HG03175 (cell line): Measurements from ENCODE around the gene EXOC8.
"Not testable (repeated sequence)": the region's sequence is repeated elsewhere in the genome, so short reads cannot be mapped to it uniquely, and the experiment has no call there.

Experiments used
- ATAC-seq: cut with Tn5 transposase; IDR thresholded peaks from one replicate; pipeline ENCODE4 v1.9.1; 2021; ENCODE audit warnings: mild to moderate bottlenecking, moderate library complexity; ENCODE audit not compliant: unreplicated experiment

The EXOC8 gene

GRCh38 chr1:231354330-231355020 lies 16.8 kb upstream of the EXOC8 start:
- ATAC-seq = no peak

- no peak for ATAC-seq
These were observed 15.4 kb upstream of the EXOC8 start for GRCh38 chr1:231353086-231353485.

- no peak for ATAC-seq
These were observed 14.2 kb upstream of the EXOC8 start for GRCh38 chr1:231351816-231352215.

DNA sequence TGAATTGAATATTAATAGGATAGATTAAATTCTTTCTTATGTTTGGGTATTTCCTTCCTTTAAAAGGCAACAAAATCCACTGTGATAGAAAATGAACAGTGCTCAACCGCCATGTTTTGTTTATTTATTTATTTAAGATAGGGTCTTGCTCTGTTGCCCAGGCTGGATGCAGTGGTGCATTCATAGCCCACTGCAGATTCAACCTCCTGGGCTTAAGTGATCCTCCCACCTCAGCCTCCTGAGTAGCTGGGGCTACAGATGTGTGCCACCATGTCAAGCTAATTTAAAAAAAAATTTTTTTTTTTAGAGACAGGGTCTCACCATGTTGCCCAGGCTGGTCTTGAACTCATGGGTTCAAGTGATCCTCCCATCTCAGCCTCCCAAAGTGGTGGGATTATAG lies 11.2 kb upstream of the EXOC8 start:
- ATAC-seq = not testable (repeated sequence)

GRCh38 chr1:231348442-231348841 lies 10.8 kb upstream of the EXOC8 start:
- no peak for ATAC-seq

DNA sequence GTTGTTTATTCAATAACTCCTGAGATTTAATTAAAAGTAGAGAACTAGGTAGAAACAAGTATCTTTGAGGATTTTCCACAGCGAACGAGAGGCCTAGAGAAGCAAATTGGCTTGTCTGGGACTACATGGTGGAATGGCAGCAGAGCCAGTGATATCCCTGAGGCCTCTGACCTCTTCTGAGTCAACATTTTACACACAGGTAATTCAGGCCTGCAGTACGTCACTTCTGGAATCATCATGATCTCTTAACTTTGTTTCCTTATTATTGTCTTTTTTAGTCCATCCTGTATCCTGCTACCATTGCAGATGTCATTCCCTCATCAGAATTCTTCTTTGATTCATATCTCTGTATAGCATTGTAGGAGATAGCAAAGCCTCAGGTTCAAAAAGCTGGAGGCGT lies 10.3 kb upstream of the EXOC8 start:
- no peak for ATAC-seq

GRCh38 chr1:231340328-231341013 lies 2.8 kb upstream of the EXOC8 start:
- ATAC-seq = no peak

DNA sequence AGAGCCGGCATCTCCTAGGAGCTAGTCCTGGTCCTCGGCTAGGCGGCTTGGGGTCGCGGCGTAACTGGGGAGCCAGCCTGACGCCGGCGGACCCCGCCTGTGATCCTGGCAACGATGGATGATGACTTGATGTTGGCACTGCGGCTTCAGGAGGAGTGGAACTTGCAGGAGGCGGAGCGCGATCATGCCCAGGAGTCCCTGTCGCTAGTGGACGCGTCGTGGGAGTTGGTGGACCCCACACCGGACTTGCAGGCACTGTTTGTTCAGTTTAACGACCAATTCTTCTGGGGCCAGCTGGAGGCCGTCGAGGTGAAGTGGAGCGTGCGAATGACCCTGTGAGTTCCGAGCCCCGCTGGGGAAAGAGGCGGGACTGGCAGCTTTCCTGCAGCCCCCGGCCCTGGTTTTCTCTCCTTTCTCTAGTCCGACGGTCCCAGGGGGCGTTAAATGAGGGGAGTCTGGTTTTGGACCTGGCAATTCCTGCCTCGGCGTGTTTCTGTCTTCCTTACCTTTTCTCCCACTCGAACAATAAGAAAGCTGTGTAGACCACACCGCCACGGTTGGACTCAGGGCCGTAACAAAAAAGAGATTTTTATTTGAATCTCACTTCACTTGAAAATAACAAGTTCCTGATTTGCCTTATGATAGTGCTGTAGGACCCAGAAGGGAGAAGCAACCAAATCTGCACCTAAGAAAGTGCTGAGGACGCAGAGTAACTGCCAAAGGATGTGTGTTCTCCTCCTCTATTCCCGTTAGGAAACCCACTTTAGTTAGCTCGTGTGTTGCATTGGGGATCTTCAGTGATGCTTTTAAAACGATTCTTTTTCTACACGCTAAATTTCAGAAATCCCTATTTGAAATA lies 847 bp upstream of the EXOC8 start, which contains the start of gene SPRTN:
SPRTN (plus strand) TSS at position 24 of the 859 bp plus-strand sequence; CDS start at position 115, 91 bp downstream.
- peak; percentile 7 for ATAC-seq

GRCh38 chr1:231337043-231337471 lies 595 bp downstream of the EXOC8 start:
- ATAC-seq = peak; percentile 16

DNA sequence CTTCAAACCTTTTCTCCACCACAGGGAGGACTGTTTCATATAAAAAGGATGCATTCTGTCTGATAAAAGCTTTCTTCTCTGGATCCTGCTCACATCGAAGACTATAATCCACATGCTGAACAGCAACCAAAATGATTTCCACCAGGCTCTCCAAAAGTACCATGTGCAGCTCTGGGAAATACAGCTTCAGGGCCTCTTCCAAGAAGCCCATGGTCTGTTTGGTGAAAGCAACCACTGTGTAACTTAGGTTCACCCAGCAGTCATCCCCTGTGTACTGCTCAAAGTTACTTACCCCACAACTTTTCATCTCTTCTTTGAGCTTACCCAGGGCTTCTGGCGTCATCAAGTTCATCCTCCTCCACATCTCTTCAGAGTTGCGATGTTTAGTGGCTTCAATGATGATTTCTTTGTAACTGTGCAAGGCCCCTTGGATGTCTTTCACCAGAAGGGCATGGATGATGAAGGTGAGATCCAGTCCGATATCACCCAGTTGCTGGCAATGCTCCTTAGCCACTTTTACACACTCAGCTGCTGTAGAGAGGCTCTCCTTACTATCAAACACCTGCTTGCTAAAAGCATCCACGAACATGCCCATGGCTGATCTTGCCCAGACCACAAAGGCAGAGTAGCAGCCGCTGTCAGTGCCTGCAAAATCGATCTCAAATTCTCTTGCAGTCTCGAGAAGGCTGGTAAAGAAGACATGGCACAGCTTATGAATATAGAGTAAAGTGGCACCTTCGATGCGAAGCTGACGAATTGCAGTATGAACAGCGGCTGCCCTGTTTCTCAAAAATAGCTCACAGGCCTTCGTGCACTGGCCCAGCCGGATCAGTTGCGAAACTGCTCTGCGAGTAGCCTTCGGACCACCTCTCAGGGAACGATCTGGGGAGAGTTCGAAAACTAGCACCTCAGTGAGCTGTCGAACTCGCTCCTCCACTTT lies 1.7 kb downstream of the EXOC8 start:
- no peak for ATAC-seq

DNA sequence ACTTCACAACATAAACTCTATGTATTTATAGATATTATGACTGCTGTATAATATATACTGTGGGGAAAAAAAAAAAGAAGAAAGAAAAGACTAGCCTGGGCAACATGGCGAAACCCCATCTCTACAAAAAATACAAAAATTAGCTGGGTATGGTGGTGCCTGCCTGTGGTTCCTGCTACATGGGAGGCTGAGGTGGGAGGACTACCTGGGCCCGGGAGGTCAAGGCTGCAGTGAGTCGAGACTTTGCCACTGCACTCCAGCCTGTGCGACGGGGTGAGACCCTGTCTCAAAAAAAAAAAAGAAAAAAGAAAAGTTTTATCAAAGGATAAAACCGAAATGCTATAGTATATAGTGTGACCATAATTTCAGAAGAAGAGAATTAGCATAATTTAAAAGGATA lies 2.7 kb downstream of the EXOC8 start:
- no peak for ATAC-seq

DNA sequence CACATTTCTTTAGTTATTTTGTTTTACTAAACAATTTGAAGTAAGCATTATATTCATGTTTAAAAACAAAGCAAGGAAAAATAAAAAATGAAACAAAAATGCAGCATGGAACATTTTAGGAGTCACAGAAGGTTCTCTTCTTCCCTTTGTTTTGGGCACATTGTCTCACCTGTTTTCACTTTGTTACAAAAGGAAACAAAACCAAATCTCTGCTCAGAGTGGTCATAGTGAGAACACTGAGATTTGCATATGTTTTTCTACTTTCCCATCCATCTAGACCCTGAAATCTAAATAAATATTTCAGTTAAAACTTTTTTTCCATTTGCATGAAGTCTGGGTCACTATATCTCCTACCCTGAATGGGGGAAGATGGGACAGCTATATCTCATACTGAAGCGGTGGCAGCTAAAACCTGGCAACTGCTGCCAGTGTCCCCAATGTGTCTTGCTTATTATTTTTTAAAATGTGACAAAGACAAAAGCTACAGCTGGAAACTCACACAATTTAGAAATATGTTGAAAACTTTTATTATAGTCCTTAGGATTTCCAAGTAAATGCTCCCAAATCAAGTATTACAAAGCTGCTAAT lies 3.5 kb downstream of the EXOC8 start:
- ATAC-seq = no peak

GRCh38 chr1:231332761-231333160 lies 4.9 kb downstream of the EXOC8 start:
- no peak for ATAC-seq

GRCh38 chr1:231329483-231329882 lies 8.2 kb downstream of the EXOC8 start:
- ATAC-seq = no peak

- ATAC-seq = no peak
These were observed 10.0 kb downstream of the EXOC8 start for GRCh38 chr1:231327617-231328016.

- ATAC-seq = no peak
These were observed 11.4 kb downstream of the EXOC8 start for GRCh38 chr1:231326248-231326647.

- ATAC-seq = no peak
These were observed 13.0 kb downstream of the EXOC8 start for GRCh38 chr1:231324660-231325059.

DNA sequence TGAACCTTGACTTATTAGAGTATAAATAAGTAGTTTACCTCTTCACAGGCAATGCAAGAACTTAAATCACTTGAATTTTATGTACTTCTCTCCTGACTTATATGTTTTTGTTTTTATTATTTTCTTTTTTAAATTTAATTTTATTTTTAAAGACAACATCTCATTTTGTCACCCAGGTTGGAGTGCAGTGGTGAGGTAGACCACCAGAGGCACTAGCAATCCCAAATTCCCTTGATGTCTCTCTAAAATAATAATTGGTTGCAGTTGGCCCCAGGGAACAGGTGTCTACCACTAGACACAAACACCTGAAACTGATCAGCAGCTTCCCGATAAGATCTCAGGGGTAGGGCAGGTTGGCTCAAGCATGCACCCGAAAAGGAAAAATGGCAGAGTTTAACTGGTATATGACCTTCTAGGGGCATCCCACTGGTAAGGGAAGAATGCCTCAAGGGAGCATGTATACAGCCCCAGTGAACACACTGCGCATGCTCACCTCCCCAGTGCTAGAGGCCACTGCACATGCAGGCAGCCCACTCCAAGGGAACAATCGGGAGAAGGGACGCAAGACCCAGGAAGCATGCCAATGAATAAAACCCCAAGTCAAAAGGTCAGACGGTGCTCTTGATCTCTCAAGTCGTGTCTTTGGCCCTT lies 14.6 kb downstream of the EXOC8 start:
- ATAC-seq = no peak

DNA sequence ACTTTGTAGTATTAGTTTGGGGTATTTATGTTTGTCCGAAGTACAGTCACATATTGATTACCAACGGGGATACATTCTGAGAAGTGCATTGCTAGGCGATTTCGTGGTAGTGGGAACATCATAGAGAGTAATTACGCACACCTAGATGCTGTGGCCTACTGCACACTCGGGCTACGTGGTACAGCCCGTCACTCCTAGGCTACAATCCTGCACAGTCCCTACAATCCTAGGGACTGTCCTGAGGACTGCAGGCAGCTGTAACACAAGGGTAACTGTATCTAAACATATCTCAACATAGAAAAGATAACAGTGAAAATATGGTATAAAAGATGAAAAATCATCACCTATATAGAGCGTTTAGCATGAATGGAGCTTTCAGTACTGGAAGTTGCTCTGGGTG lies 18.6 kb downstream of the EXOC8 start:
- no peak for ATAC-seq

DNA sequence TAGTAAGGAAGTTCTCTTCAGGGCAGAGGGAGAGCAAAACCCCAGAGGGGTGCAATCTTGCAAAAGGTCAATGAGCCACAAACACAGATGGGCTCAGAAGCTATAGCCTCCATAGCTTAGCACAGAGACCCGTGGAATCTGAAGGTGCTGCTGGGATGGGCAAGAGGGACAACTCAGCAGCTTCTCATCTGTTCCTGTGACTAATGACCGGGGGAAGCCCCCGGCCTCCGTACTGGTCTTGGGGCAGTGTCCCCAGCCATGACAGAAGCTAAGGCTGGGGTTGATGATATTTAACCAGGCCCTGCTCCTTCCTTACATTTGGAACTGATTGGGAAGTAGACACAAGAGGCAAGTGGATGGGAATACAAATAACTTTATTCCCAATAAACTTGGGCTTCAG lies 19.1 kb downstream of the EXOC8 start:
- no peak for ATAC-seq
